Liver (tissue), 9 donors: Measurements from ENCODE around the gene SIAH2. TPM values are rescaled to one million over a fixed set of nuclear protein-coding genes. Genes with fewer than 3 reads are reported as not detected.

ENCODE experiments used
- DNase-seq: peaks from one replicate; pipeline ENCODE4 v3.0.0-alpha.2; 2017; ENCODE audit warnings: low spot score
- H3K27ac ChIP-seq, 2 donors: one replicate each; pipeline ENCODE4 v1.7.0; 2013; ENCODE audit warnings: inconsistent platforms in 2 of 2, low read length in 2 of 2, control low read depth in 1 of 2, low read depth in 1 of 2, mild to moderate bottlenecking in 1 of 2
- H3K27me3 ChIP-seq, 4 donors: one replicate each; pipeline versions ENCODE4 v1.6.1 to v1.7.0; 2013; ENCODE audit warnings: low read length in 3 of 4, inconsistent platforms in 1 of 4, mild to moderate bottlenecking in 1 of 4, moderate library complexity in 1 of 4; ENCODE audit not compliant: control insufficient read depth in 4 of 4, insufficient read depth in 4 of 4
- H3K36me3 ChIP-seq, 4 donors: one replicate each; pipeline versions ENCODE4 v1.6.1 to v1.7.0; 2013; ENCODE audit warnings: low read length in 3 of 4, mild to moderate bottlenecking in 3 of 4, low read depth in 1 of 4, moderate library complexity in 1 of 4; ENCODE audit not compliant: control insufficient read depth in 4 of 4, insufficient read depth in 3 of 4
- H3K4me1 ChIP-seq, 4 donors: one replicate each; pipeline versions ENCODE4 v1.6.1 to v1.7.0; 2013; ENCODE audit warnings: low read length in 3 of 4, mild to moderate bottlenecking in 3 of 4, moderate library complexity in 1 of 4; ENCODE audit not compliant: control insufficient read depth in 4 of 4, insufficient read depth in 4 of 4
- H3K4me3 ChIP-seq, 3 donors: one replicate each; pipeline versions ENCODE4 v1.6.1 to v1.7.0; 2013; ENCODE audit warnings: low read length in 3 of 3, control low read depth in 1 of 3, low read depth in 1 of 3, mild to moderate bottlenecking in 1 of 3
- H3K9ac ChIP-seq, 2 donors: one replicate each; pipeline ENCODE4 v1.7.0; 2013; ENCODE audit warnings: low read length in 2 of 2, mild to moderate bottlenecking in 2 of 2, moderate library complexity in 2 of 2, control low read depth in 1 of 2, low read depth in 1 of 2
- H3K9me3 ChIP-seq, 4 donors: one replicate each; pipeline versions ENCODE4 v1.6.1 to v1.7.0; 2013; ENCODE audit warnings: low read length in 3 of 4; ENCODE audit not compliant: control insufficient read depth in 4 of 4
- EGR1 ChIP-seq, 2 donors: IDR thresholded peaks; 2 replicates each; pipeline ENCODE4 v1.6.1; 2016 to 2018; ENCODE audit warnings: antibody characterized with exemption in 2 of 2, low read depth in 2 of 2
- FOXA1 ChIP-seq: IDR thresholded peaks from 2 replicates; pipeline ENCODE4 v1.6.1; 2016; ENCODE audit warnings: antibody characterized with exemption
- HNF4A ChIP-seq, 2 donors: conservative IDR thresholded peaks; 2 replicates each; pipeline ENCODE4 v1.6.1; 2016; ENCODE audit warnings: antibody characterized with exemption in 2 of 2, mild to moderate bottlenecking in 2 of 2
- MAX ChIP-seq: IDR thresholded peaks from 2 replicates; pipeline ENCODE4 v1.6.1; 2016; ENCODE audit warnings: antibody characterized with exemption
- NR2F2 ChIP-seq: IDR thresholded peaks from 2 replicates; pipeline ENCODE4 v1.6.1; 2016; ENCODE audit warnings: antibody characterized with exemption
- RAD21 ChIP-seq, 2 donors: IDR thresholded peaks; 2 replicates each; pipeline ENCODE4 v1.6.1; 2016; ENCODE audit warnings: antibody characterized with exemption in 2 of 2, mild to moderate bottlenecking in 2 of 2
- RXRA ChIP-seq, 2 donors: IDR thresholded peaks; 2 replicates each; pipeline ENCODE4 v1.6.1; 2017 to 2018; ENCODE audit warnings: antibody characterized with exemption in 2 of 2, mild to moderate bottlenecking in 1 of 2
- SP1 ChIP-seq: IDR thresholded peaks from 2 replicates; pipeline ENCODE4 v1.6.1; 2018; ENCODE audit warnings: antibody characterized with exemption, mild to moderate bottlenecking
- TAF1 ChIP-seq: conservative IDR thresholded peaks from 2 replicates; pipeline ENCODE4 v1.6.1; 2016; ENCODE audit warnings: antibody characterized with exemption, mild to moderate bottlenecking
- YY1 ChIP-seq: IDR thresholded peaks from 2 replicates; pipeline ENCODE4 v1.6.1; 2016; ENCODE audit warnings: antibody characterized with exemption, mild to moderate bottlenecking
- WGBS: extraction: QIAGEN DNeasy Blood & Tissue Kit; methylation state at CpG from one replicate; pipeline ENCODE4 v1.1.7; 2013; 5-methylcytosine and 5-hydroxymethylcytosine counted together
- polyA plus RNA-seq, 2 donors: library from polyadenylated mRNA; stranded (reverse) in 1 of 2; unstranded in 1 of 2; fragments of 200-250 nt in 1 of 2; fragments of >200 nt in 1 of 2; fragmentation: Nextera tagmentation in 1 of 2; extraction: Ambion mirVana in 1 of 2; gene quantifications; one replicate each; pipeline versions ENCODE4 v1.2.1 to v1.2.3, GENCODE V29; 2013 to 2015
- total RNA-seq, 2 donors: library from RNA; depleted of rRNA; stranded (reverse); fragments of >200 nt; gene quantifications; one replicate each; pipeline ENCODE4 v1.2.3, GENCODE V29; 2014
- TF ChIP-seq, protein P1 (sequence below): fragments of 150-350 bp; IDR thresholded peaks from 2 replicates; pipeline ENCODE4 v1.5.1; 2017; ENCODE audit warnings: improper control_type of control experiment, low read depth, low read length; ENCODE audit not compliant: missing input control
- TF ChIP-seq, protein P2 (sequence below): IDR thresholded peaks from 2 replicates; pipeline ENCODE4 v1.6.1; 2016; ENCODE audit warnings: antibody characterized with exemption
- donor health status: healthy.
- donor health status: healthy.
- donor health status: healthy.
- donor health status: healthy.
- donor health status: healthy.

The SIAH2 gene
- total and polyA plus RNA-seq, 4 donors = 12.1 to 104 (median 20.3) TPM

DNA sequence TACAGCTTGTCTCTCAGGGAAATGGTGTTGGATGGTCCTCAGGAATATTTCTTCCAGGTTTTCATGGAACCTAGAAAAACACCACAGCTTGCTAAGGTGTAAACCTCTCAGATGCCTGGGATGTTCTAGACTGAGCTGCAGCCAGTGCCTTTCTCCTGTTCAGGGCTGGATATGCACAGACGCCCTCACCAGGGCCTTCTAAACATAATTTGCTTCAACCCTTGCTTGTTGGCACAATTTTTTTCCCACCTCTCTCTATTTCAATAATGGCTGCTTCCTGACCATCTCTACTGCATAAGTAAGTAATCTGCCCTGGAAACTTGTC lies 28.2 kb downstream of the SIAH2 start:
- DNase-seq = no peak
- TF ChIP-seq EGR1 (IDR thresholded peaks at IDR 0.05; ENCODE audit: low read depth in 2 of 2) (no peak), FOXA1 (no peak), RXRA (IDR thresholded peaks at IDR 0.05) (no peak), NR2F2 (no peak), RAD21 (IDR thresholded peaks at IDR 0.05) (no peak), YY1 (no peak), TAF1 (no peak), SP1 (no peak), HNF4A (conservative IDR thresholded peaks at IDR 0.05) (no peak), MAX (no peak)
- TF ChIP-seq, protein P1, sequence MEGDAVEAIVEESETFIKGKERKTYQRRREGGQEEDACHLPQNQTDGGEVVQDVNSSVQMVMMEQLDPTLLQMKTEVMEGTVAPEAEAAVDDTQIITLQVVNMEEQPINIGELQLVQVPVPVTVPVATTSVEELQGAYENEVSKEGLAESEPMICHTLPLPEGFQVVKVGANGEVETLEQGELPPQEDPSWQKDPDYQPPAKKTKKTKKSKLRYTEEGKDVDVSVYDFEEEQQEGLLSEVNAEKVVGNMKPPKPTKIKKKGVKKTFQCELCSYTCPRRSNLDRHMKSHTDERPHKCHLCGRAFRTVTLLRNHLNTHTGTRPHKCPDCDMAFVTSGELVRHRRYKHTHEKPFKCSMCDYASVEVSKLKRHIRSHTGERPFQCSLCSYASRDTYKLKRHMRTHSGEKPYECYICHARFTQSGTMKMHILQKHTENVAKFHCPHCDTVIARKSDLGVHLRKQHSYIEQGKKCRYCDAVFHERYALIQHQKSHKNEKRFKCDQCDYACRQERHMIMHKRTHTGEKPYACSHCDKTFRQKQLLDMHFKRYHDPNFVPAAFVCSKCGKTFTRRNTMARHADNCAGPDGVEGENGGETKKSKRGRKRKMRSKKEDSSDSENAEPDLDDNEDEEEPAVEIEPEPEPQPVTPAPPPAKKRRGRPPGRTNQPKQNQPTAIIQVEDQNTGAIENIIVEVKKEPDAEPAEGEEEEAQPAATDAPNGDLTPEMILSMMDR = no peak
- TF ChIP-seq, protein P2, sequence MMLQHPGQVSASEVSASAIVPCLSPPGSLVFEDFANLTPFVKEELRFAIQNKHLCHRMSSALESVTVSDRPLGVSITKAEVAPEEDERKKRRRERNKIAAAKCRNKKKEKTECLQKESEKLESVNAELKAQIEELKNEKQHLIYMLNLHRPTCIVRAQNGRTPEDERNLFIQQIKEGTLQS = no peak
- Histone ChIP-seq H3K4me3 (no peak overlapping the region), H3K9me3 (no peaks in the 10 kb centered on the region), H3K36me3 (no peaks in the 10 kb centered on the region), H3K27me3 (no peaks in the 10 kb centered on the region), H3K27ac (no peak overlapping the region), H3K4me1 (peaks cover 13 to 65% (median 55%) of the 10 kb centered on the region in 4 donors), H3K9ac (no peak overlapping the region)
- 78% methylated on average over 1 of the region's 1 CpG for WGBS

DNA sequence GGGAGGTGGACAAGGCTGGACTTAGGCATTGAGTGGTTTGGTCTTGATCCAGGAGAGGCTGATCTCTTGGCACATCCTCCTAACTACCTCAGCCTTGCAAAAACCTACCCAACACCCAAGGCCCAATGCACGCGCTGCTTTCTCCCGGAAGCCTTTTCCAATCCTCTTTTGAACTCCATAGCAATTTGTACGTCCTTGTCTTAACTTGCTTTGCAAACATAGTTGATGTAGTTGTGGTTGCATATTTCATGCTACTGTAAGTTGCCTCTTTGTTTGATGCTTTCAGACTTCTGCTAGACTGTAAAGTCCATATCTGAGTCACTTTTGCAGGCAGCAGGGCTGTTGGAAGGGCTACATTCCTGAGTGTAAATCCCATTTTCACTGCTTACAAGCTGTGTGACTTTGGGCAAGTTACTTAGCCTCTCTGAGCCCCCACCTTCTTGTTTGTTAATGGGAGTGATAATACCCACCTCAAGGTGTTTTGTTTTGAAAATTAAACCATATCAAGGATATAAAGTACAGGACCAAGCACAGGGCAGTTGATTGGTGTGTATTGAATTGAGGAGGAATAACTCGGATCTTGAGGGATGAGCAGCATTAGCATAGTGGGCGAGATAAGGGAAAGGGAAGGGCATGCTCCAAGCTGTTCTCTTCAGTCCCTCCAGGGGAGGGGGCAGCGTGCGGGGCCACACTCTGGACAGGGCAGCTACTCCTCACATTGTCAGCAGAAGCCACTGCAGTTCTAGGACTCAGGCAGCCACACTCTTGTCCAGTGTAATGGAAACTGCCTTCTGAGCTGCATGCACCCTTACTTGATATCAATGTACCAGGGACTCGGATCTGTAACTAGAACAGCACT lies 28.8 kb downstream of the SIAH2 start:
- Histone ChIP-seq H3K9ac (no peak overlapping the region), H3K4me3 (no peak overlapping the region), H3K36me3 (no peaks in the 10 kb centered on the region), H3K27me3 (no peaks in the 10 kb centered on the region), H3K9me3 (no peaks in the 10 kb centered on the region), H3K4me1 (peaks cover 13 to 64% (median 55%) of the 10 kb centered on the region in 4 donors), H3K27ac (no peak overlapping the region)
- TF ChIP-seq HNF4A (conservative IDR thresholded peaks at IDR 0.05) (peak; percentile 61 to 63), YY1 (peak; percentile 21), RAD21 (IDR thresholded peaks at IDR 0.05) (no peak), EGR1 (IDR thresholded peaks at IDR 0.05; ENCODE audit: low read depth in 2 of 2) (no peak), RXRA (IDR thresholded peaks at IDR 0.05) (peak; percentile 54 to 58), SP1 (peak; percentile 25)
- 66% methylated on average over 9 of the region's 9 CpGs for WGBS
- DNase-seq = no peak

GRCh38 chr3:150733373-150733935 lies 29.5 kb downstream of the SIAH2 start:
- Histone ChIP-seq H3K27me3 (no peaks in the 10 kb centered on the region), H3K36me3 (no peaks in the 10 kb centered on the region), H3K9ac (no peak overlapping the region), H3K27ac (no peak overlapping the region), H3K4me1 (peaks cover 13 to 65% (median 56%) of the 10 kb centered on the region in 4 donors), H3K9me3 (no peaks in the 10 kb centered on the region), H3K4me3 (no peak overlapping the region)
- no peak for TF ChIP-seq YY1
- TF ChIP-seq NR2F2 = no peak
- no peak for TF ChIP-seq HNF4A (conservative IDR thresholded peaks at IDR 0.05)
- TF ChIP-seq RXRA (IDR thresholded peaks at IDR 0.05) = no peak
- no peak for TF ChIP-seq EGR1 (IDR thresholded peaks at IDR 0.05; ENCODE audit: low read depth in 2 of 2)
- 48% methylated on average over 8 of the region's 8 CpGs for WGBS
- peak; percentile 84 for DNase-seq
